Upper lobe of left lung (tissue), 4 donors: ENCODE measurements around the gene CENATAC.

Experiments used
- CTCF ChIP-seq, 6 experiments: fragments of 450-650 bp in 4 of 6; fragments of 200-600 bp in 2 of 6; sonication (generic) in 2 of 6; IDR thresholded peaks; one replicate each; pipeline ENCODE4 v1.5.1; 2016 to 2019; ENCODE audit warnings: antibody characterized with exemption in 6 of 6
- EP300 ChIP-seq, 4 donors: sonication (generic); formaldehyde crosslinking; IDR thresholded peaks; one replicate each; pipeline ENCODE4 v1.5.1; 2017; ENCODE audit warnings: antibody characterized with exemption in 4 of 4, control low read depth in 2 of 4
- POLR2A ChIP-seq, 4 donors: fragments of 450-650 bp; IDR thresholded peaks; one replicate each; pipeline ENCODE4 v1.5.1; 2016 to 2017; ENCODE audit warnings: antibody characterized with exemption in 4 of 4, mild to moderate bottlenecking in 2 of 4
- POLR2AphosphoS5 ChIP-seq, 2 donors: sonication (generic); formaldehyde crosslinking; IDR thresholded peaks; one replicate each; pipeline ENCODE4 v1.5.1; 2017; ENCODE audit warnings: antibody characterized with exemption in 2 of 2

GRCh38 chr11:118988280-118988679 is 9.7 kb upstream of the CENATAC start:
- TF ChIP-seq CTCF (IDR thresholded peaks at IDR 0.05), result no peak
- TF ChIP-seq EP300 (IDR thresholded peaks at IDR 0.05), result no peak
- no peak for TF ChIP-seq POLR2A (IDR thresholded peaks at IDR 0.05)
- TF ChIP-seq POLR2AphosphoS5 (IDR thresholded peaks at IDR 0.05), result no peak
